GM19193 (cell line): ENCODE results near the gene TRANK1.

ENCODE experiments used
- POLR2A ChIP-seq: IDR thresholded peaks from 4 replicates; pipeline ENCODE4 v1.6.1; 2011; ENCODE audit not compliant: insufficient read depth, insufficient read length; ENCODE audit errors: extremely low read depth

The TRANK1 gene

DNA sequence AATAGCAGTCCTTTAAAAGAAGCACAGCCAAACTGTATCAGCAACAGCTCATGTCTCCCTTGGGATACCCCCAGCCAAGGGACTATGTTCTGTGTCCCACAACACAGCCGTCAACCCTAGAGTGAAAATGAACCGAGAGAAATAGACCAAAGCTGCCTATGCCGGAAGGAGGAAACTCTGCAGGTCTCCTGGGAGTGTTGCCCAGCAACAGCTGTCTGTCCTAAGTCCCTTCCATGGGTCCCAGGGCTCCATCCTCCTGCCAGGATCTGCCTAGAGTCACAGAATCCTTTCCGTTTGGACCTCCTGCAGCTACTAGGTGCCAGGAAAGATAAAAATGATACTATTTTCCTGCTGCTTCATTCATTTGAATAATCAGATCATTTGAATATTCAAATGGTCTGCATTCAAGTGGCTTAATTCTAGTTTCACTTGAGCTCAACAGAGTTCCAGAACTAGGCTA is 53.1 kb downstream of the TRANK1 start:
- no peak for TF ChIP-seq POLR2A

DNA sequence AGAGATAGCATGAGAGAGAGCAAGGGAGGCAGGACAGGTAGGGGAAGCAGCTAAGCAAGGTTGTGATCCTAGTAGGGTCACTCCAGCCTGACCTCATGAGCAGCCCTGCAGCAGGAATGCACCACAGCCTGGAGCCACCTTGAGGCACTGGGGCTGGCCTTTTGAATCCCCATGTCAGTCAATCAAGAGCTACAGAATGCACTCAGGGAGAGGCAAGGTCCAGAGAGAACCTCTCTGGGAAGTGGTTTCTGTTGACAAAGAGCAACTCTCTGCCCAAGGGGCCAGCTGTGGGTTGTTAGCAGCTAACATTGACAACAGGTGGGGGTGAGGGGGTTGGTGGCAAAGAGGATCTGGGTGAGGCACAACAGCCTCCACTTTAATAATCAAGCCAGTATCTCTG is 54.6 kb downstream of the TRANK1 start:
- TF ChIP-seq POLR2A, result no peak

DNA sequence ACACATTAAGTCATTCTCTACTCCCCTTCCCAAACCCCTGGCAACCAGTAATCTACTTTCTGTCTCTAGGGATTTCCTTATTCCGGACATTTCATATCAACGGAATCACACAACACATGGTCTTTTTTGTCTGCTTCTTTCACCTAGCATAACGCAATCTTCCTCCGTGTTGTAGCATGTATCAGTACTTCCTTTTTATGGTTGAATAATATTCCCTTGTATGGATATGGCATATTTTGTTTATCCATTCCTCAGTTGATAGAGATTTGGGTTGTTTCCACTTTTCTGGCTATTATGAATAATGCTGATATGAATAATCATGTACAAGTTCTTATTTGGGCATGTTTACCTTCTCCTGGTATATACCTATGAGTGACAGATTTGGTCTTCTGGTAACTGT is 63.1 kb downstream of the TRANK1 start:
- no peak for TF ChIP-seq POLR2A

DNA sequence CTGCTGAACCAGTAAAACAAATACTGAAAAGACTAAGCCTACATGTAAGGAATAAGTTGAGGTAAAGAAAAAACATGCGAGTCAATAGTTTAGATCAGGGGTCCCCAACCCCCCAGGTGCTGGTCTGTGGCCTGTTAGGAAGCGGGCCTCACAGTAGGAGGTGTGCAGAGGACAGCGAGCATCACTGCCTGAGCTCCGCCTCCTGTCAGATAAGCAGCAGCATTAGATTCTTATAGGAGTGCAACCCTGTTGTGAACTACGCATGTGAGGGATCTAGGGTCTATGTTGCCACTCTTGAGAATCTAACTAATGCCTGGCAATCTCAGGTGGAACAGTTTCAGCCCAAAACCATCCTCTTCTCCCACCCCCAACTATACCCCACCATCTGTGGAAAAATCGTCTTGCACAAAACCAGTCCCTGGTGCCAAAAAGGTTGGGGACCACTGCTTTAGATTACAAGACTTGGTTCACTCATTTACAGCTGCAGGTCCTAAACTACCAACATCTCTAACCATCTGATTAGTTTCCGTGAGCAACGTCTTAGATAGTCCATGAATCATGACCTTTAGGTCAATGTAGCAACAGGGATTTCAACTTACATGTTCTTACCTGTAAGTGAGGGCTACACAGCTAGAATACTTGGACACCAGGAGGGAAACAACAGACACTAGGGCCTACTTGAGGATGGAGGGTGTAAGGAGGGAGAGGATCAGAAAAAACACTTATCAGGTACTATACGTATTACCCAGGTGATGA is 66.7 kb downstream of the TRANK1 start:
- TF ChIP-seq POLR2A, result no peak

DNA sequence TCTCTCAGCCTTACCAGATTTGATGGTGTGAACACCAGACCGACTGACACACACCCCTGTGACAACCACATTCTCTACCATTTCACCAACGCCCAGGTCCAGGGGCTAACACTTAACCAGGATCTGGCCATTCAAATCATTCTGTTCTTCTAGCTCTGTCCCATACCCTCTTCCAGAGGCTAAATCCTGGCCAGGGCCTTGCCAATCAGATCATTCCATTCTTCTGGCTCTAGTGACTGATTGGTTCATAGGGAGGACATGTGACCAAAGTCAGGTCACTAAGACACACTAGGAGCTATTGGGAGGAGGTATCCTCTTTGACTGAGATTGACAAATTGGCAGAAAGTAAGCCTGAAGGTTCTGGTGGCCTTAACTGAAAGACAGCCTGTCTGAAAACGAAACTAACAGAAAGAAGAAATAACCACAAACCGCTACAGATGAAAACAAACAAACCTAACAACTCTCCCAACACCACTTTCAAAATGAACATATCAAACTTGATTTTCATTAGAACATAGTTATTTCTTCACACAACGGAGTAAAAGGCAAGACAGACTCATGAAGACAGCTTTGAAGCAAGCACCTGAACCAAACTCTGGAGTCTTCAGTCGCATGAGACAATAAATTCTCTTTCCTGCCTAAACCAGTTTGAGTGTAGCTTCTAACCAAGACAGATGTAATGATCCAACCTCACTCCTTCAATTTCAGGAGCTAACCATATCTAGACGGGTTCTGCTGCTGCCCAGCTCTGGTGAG is 68.5 kb downstream of the TRANK1 start:
- TF ChIP-seq POLR2A, result no peak

DNA sequence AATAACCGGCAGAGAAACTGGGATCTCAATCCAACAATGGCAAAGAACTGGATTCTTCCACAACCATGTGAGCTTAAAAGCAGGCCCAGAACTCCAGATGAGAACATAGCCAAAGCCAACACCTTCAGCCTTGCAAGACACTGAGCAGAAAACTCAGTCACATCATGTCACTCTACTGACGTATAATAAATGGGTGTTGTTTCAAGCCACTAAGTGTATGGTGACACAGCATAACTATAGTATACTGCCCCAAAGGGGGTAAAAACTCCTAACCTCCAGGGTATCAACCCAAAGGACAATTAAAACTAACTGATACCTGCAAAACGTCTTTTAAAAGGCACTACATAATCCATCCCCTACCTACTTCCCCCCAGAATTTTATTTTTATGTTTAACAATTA is 69.5 kb downstream of the TRANK1 start:
- no peak for TF ChIP-seq POLR2A

DNA sequence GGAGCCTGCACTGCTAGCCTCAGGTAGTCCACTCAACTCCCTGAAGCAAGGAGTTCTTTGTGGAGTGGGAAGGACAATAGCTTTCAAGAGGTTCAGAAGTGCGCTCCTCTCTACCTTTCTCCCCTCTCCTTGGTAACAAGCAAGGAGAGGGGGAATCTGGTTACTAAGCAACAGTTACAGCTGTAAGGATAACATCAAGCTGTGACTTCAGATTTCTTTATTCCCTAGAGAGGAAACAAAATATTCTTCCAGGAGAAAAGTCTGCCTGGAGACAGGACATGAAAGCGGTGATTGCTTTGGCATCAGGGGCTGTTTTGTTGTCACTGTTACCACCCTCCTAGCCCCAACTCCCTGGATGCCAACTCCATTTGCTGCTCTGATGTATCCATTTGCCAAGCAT is 70.4 kb downstream of the TRANK1 start:
- no peak for TF ChIP-seq POLR2A

DNA sequence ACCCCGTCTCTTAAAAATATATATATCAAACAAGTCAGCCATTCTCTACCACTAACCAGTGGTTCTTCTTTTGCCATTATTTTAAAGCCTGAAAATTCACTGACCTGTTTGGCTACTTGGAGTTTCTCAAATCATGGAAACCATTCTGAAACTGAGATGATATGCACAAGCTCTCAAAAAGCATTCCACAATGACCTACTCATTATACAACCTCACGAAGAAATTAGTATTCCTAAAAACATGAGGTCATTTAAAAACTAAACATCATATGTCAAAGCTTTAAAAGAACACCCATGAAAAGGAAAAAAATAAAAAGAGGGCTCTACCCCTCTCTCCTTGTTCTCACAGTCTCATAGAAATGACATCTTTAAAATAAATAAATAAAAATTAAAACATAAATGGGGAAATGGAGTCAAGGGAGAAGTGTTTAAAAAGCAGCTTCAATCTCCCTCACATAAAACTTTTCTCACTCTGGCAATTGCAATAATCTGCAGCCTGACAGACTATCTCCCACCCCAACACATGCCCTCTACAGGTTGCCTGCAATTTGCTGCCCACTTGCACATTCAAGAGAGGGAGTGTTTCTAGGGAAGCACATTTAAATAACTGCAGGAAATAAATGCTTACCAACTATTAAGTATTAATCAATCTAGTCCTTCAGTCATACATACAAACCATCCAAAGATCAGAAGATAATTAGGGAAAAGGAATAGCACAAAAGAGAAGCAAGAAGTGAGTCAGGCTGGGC is 73.3 kb downstream of the TRANK1 start:
- TF ChIP-seq POLR2A, result no peak

DNA sequence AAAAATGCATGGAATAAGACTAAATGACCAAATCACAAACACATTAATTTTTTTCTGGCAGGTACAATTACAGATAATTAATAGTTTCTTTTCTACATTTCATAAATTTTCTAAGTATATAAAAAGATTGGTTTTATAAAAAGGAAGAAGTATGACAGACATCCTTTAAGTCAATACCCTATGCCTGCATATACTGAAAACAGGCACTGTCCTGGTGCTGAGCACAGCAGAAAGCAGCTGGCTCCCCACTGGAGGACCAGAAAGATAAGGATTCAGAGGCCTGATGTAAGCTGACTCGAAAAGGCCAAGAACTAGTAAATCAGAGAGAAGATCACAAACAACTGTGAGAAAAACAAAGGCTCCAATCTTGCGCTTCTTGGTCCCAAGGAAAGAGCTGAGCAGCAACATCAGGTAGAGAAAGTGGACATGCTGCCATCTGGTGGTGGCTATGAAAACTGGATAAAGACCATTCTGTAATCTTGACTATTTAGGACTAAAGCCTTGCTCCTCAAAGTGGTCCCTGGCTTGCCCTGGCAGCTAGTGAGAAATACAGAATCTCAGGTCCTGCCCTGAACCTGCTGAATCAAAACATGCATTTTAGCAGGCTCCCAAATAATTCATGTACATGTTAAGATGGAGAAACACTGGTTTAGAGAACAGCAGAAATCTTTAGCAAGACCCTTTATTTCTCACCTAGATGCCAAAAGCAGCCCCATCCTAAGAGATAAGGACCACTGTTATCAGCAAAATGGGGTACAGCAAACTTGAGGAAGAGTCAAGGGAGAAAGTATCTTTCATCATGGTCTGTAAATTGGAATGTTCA is 76.0 kb downstream of the TRANK1 start:
- no peak for TF ChIP-seq POLR2A

DNA sequence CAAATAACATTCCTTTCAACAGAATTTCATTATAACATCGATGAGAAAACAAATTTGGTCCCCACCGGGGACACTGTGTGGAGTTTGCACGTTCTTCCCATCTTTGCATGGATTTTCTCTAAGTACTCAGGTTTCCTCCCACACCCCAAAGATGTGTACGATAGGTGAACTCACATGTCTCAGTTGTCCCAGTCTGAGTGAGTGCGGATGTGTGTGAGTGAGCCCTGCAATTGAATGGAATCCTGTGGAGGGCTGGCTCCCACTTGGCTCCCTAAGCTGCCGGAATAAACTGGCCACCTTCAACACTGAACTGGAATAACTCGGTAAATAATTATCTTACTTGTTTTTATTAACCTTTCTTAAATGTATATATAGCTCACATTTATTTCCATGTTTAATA is 77.0 kb downstream of the TRANK1 start:
- TF ChIP-seq POLR2A, result no peak

DNA sequence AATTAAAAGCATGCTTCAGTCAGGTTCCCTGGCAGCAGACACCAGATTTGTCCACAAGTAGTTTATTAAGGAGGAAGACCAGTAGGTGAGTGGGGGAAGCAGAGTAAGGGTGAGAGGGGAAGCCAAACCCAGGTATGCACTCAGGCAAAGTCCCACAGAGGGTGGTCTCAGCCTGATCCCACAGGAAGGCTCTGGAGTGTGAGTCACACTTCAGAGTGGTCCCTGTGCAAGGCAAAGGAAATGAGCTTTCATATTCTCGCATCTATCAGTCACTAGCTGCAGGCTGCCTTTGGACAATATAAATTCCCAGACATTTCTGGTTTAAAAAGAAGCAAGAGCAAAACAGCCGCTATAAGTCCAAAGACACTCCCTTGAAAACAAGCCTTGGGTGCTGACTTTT is 78.5 kb downstream of the TRANK1 start:
- TF ChIP-seq POLR2A, result no peak

DNA sequence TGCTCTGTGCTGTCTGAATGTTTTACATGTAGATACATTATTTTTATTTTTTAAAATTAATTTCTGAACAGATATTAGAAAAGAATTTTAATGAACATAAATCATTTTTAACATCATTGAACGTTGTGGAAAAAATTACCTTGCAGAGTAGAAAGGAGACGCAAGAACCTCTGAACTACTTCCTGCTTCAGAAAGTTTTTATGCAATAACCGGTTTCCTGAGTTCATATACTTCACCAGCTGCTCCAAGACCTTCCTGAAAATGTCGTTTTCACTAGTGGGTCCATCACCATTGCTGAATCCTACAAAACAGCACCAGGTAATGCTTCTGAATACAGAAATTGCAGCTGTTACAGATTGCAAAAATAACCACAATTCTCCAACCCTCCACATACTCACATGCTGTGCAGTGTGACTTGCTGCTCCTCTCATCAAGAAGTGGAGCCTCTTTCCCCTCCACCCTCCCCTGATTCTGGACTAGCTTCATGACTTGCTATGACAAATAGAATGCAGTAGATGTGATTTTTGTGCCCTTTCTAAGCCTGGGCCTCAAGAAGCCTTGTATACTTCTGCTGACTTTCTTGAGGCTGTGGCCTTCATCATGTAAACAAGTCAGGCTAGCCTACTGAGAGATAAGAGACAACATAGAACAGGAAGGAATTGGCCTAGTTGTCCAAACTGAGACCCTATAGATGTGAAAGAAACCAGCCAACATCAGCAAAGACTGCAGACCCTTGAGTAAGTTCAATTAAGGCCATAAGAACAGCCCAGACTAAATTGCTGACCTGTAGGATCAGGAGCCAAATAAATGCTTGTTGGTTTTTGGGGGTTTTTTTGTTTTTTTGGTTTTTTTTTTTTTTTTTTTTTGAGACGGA is 80.4 kb downstream of the TRANK1 start:
- no peak for TF ChIP-seq POLR2A

DNA sequence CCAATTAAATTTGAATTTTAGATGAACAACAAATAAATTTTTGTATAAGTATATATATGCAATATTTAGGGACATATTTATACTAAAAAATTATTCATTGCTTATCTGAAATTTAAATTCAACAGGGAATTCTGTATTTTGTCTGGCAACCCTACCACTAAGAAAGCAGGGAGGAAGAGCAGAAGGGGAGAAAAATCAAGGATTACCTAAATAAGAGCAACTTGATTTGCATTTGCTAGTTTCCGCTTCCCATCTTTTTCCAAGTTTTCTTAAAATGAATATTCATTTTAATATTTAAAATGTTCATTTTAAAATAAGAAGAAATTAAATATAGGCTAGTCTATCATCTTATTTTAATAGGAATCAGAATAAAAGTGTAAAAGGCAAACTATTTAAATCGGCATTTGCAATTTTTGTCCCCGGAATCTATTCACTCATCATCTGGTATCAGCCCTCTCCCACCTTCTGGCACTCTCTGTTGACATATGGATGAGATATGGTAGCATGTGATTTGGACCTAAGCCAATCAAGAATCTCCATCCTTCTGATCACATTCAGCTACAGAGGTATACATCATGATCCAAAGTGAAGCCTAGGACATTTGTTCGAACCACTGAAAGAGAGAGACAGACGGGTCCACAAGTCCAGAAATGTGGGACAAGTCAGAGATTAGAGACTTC is 82.6 kb downstream of the TRANK1 start:
- TF ChIP-seq POLR2A, result no peak

DNA sequence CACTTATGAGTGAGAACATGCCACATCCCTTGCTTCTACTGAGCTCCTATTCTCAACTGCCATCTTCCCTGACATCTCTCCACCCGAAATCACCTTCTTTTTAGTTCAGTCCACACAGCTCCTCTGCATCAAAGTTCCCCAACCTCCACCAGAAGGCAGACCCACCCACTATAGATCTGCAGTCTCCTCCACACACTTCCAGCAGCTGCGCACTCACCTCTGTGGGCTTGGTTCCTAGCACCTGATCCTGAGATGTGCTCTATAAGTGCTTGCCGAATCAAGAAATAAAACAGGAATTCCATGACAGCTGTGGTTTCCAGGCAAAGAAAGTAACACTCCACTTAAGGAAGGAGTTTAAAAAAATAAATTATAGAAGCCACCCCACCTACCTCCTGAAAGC is 85.4 kb downstream of the TRANK1 start:
- no peak for TF ChIP-seq POLR2A

DNA sequence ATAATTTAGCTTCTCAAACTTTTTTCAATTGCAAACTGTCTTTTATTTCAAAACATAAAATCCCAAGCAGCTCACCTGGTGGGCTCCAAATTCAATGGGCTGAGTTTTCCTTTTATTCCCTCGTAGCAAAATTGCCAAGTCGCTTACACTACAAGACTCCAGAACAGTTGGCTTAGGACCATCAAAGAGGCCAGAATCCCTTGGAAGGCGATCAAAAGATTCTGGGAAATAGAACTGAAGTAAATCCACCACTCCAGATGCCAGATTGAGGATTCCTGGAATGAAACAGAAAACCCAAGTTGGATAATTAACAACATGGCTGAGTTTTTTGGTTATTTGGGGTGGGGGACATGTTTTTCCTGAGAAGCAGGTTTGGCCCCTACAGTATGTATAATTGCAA is 92.8 kb downstream of the TRANK1 start:
- TF ChIP-seq POLR2A, result no peak
